HFF-Myc (cell line): ENCODE data around the gene RAPGEF5.

Experiments used
- DNase-seq: peaks from one replicate; pipeline ENCODE4 v3.0.0-alpha.2; 2011; ENCODE audit warnings: low read depth; ENCODE audit errors: extremely low read depth
- H3K4me3 ChIP-seq: replicated peaks from 2 replicates; pipeline ENCODE4 v1.5.1; 2011; ENCODE audit warnings: low read depth, mild to moderate bottlenecking, control low read depth, low read length
- CTCF ChIP-seq: IDR thresholded peaks from 2 replicates; pipeline ENCODE4 v1.5.1; 2012; ENCODE audit warnings: mild to moderate bottlenecking, low read depth, low read length, control low read depth; ENCODE audit errors: missing control alignments

Gene RAPGEF5

GRCh38 chr7:22240904-22241571, 115.9 kb downstream of the RAPGEF5 start:
- DNase-seq, result no peak
- H3K4me3 ChIP-seq, result no peak overlapping the region
- TF ChIP-seq CTCF, result no peak

- DNase-seq, result no peak
- H3K4me3 ChIP-seq, result no peak overlapping the region
- no peak for TF ChIP-seq CTCF
These were observed 118.3 kb downstream of the RAPGEF5 start for GRCh38 chr7:22238354-22239311.

GRCh38 chr7:22235134-22235533, 121.8 kb downstream of the RAPGEF5 start:
- TF ChIP-seq CTCF, result no peak
- H3K4me3 ChIP-seq, result no peak overlapping the region
- no peak for DNase-seq

GRCh38 chr7:22234227-22234626, 122.7 kb downstream of the RAPGEF5 start:
- no peak for DNase-seq
- no peak overlapping the region for H3K4me3 ChIP-seq
- TF ChIP-seq CTCF, result no peak

GRCh38 chr7:22231806-22232205, 125.1 kb downstream of the RAPGEF5 start:
- TF ChIP-seq CTCF, result no peak
- DNase-seq, result no peak
- H3K4me3 ChIP-seq, result no peak overlapping the region

- DNase-seq, result no peak
- no peak overlapping the region for H3K4me3 ChIP-seq
- TF ChIP-seq CTCF, result no peak
These were observed 125.8 kb downstream of the RAPGEF5 start for GRCh38 chr7:22231141-22231540.
